Stomach (tissue), 4 donors: ENCODE measurements around the gene MKX.

ENCODE experiments used
- CTCF ChIP-seq, 7 experiments: fragments of 450-650 bp in 4 of 7; fragments of 200-600 bp in 3 of 7; sonication (generic) in 3 of 7; IDR thresholded peaks; one replicate each; pipeline ENCODE4 v1.5.1; 2016 to 2019; ENCODE audit warnings: antibody characterized with exemption in 7 of 7, control low read depth in 2 of 7, mild to moderate bottlenecking in 1 of 7
- EP300 ChIP-seq: sonication (generic); formaldehyde crosslinking; IDR thresholded peaks from one replicate; pipeline ENCODE4 v1.6.1; 2017; ENCODE audit warnings: antibody characterized with exemption
- POLR2AphosphoS5 ChIP-seq, 3 donors: sonication (generic); formaldehyde crosslinking; IDR thresholded peaks; one replicate each; pipeline ENCODE4 v1.6.1; 2016; ENCODE audit warnings: antibody characterized with exemption in 3 of 3

- TF ChIP-seq CTCF (IDR thresholded peaks at IDR 0.05) (no peak), EP300 (no peak), POLR2AphosphoS5 (IDR thresholded peaks at IDR 0.05) (no peak)
Observed at GRCh38 chr10:27747096-27747451, 1.5 kb upstream of the MKX start.
